Stimulated activated CD8-positive, alpha-beta memory T cell treated with anti-CD3 and anti-CD28 coated beads, Interleukin-2, amount 100 ng/mL, for 48 hours (primary cell): Measurements from ENCODE around the gene NUMA1.
A peak's percentile ranks its signal among the peaks of the same experiment; 100 is the strongest.

Source experiments
- DNase-seq, 2 donors: peaks; one replicate each; pipeline ENCODE4 v3.0.0-alpha.2; 2020; ENCODE audit warnings: low read depth in 2 of 2

Gene NUMA1

GRCh38 chr11:72000202-72000867 lies 80.0 kb downstream of the NUMA1 start:
- DNase-seq, result no peak

- DNase-seq, result no peak
Observed at GRCh38 chr11:71999798-72000197, 80.5 kb downstream of the NUMA1 start.

GRCh38 chr11:71999362-71999761 lies 81.0 kb downstream of the NUMA1 start:
- no peak for DNase-seq

- DNase-seq, result no peak
Observed at GRCh38 chr11:71998649-71999310, 81.6 kb downstream of the NUMA1 start, which contains the start of gene IL18BP. IL18BP (plus strand) TSS chr11:71998909; CDS start chr11:71999985, 1,076 bp downstream.

- no peak for DNase-seq
Observed at GRCh38 chr11:71998061-71998460, 82.3 kb downstream of the NUMA1 start.

GRCh38 chr11:71997594-71997993 lies 82.7 kb downstream of the NUMA1 start:
- DNase-seq, result no peak

- no peak for DNase-seq
Observed at GRCh38 chr11:71996946-71997345, 83.4 kb downstream of the NUMA1 start.

GRCh38 chr11:71996517-71996916 lies 83.8 kb downstream of the NUMA1 start:
- no peak for DNase-seq

- DNase-seq, result no peak
Observed at GRCh38 chr11:71995726-71996291, 84.5 kb downstream of the NUMA1 start.

GRCh38 chr11:71994786-71995185 lies 85.6 kb downstream of the NUMA1 start:
- DNase-seq, result no peak

- no peak for DNase-seq
Observed at GRCh38 chr11:71992136-71992730, 88.1 kb downstream of the NUMA1 start.

GRCh38 chr11:71991494-71991893 lies 88.8 kb downstream of the NUMA1 start:
- no peak for DNase-seq

GRCh38 chr11:71990701-71991100 lies 89.6 kb downstream of the NUMA1 start:
- DNase-seq, result no peak

- DNase-seq, result no peak
Observed at GRCh38 chr11:71988050-71988449, 92.3 kb downstream of the NUMA1 start.

- DNase-seq, result no peak
Observed at GRCh38 chr11:71987521-71987920, 92.8 kb downstream of the NUMA1 start.

GRCh38 chr11:71986131-71986530 lies 94.2 kb downstream of the NUMA1 start:
- DNase-seq, result no peak

- no peak for DNase-seq
Observed at GRCh38 chr11:71979602-71980001, 100.7 kb downstream of the NUMA1 start.

- DNase-seq, result no peak
Observed at GRCh38 chr11:71979094-71979493, 101.2 kb downstream of the NUMA1 start.

GRCh38 chr11:71977743-71978418 lies 102.5 kb downstream of the NUMA1 start:
- peak in 1 of 2 donors; percentile 15 for DNase-seq

- no peak for DNase-seq
Observed at GRCh38 chr11:71977090-71977489, 103.3 kb downstream of the NUMA1 start.

- no peak for DNase-seq
Observed at GRCh38 chr11:71976551-71976950, 103.8 kb downstream of the NUMA1 start.

GRCh38 chr11:71971680-71972079 lies 108.7 kb downstream of the NUMA1 start:
- no peak for DNase-seq
